IPS DF 4.7 (cell line): ENCODE results near the gene NRP1.
"Not testable (repeated sequence)": the region's sequence is repeated elsewhere in the genome, so short reads cannot be mapped to it uniquely, and the experiment has no call there.

Experiments used
- DNase-seq: peaks from one replicate; pipeline ENCODE4 v3.0.0-alpha.2; 2013; ENCODE audit warnings: low spot score; ENCODE audit errors: extremely low read depth

Gene NRP1

DNA sequence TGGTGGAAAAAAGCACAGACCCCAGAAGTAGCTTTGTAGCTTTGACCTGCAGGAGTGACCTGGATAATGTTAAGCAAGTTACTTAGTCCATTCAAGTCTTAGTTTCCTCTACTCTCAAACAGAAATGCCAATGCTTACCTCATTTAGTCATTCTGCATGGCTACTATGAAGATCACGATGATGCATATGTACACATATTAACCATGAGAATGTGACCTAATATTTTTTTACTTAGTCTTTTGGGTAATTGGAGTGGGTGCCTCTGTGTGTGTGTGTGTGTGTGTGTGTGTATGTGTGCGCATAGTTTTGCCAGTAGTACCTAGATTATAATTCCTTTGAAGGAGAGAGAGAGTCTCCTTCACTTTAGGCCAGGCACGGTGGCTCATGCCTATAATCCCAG, 95.8 kb downstream of the NRP1 start:
- no peak for DNase-seq

- no peak for DNase-seq
Measured at GRCh38 chr10:33237736-33238624, 96.5 kb downstream of the NRP1 start.

DNA sequence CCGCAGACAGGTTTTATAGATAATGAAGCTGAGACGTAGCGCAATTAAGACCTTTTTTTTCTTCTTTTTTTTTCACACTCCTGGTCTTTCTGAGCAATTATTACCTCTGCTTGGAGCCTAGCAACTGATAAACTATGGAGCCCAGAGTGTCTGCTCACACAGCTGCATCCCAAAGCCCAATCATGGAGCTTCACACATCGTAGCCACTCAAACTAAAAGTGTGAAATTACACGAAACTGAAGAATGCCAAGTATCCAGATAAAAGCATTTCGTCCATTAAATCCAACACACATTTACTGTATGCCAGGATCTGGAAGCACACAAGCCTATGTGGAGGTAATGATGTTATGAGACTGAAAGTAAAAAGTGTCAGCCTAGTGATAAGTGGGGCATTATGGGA, 97.6 kb downstream of the NRP1 start:
- no peak for DNase-seq

GRCh38 chr10:33235951-33236350, 98.5 kb downstream of the NRP1 start:
- no peak for DNase-seq

GRCh38 chr10:33235251-33235884, 99.1 kb downstream of the NRP1 start:
- DNase-seq: no peak

DNA sequence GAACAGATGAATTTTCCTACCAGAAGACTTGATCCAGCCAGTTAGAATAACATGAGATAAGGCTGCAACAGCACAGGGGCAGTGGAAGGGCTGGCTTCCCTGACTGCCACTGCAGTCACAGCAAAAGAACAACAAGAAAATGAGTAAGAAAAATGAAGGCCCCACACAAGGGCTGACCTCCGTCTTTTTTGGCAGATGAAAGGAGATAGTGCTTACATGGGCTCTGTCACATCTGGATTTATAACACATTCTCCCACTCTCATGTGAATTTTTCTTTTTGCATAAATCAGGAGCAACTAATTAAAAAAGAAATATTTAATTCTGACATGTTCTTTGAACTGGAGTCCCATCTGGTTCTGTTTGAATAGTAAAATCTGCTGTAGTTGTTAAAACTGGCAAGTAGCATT, 99.6 kb downstream of the NRP1 start:
- DNase-seq: no peak

DNA sequence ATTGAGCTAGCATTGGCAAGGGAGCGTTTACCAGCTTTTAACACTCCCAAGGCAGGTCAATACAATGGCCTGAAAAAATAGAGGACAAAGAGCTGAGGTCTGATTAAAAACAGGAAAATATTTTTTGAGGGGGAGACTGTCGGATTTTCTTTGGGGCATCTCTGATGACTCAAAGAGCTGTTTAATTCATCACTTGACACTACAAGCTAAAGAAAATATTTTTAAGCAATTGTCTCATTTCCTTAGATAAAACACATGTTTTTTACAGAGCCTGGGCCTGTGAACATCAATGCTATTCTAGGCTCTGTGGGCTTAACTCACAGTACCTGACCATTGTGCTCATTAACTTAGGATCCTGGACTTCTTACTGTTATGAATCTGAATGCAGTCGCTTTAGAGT, 100.8 kb downstream of the NRP1 start:
- no peak for DNase-seq

DNA sequence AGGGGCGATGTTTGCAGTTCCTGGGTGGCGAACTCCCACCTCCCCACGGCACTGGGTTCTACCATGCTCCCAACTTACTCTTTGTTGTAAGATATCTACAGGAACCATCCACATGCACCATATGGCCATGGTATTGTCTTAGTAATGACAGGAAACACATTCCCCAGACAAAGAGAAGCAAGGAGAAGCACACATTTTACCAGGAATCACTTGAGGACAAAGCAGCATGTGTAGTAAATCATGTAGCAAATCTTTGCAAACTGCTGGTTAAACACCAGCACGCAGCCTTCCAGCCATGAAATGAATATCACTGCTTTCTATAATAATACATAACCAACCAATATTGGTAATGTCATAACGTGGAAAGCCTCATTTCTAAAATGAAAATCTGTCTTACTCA, 101.2 kb downstream of the NRP1 start:
- no peak for DNase-seq

DNA sequence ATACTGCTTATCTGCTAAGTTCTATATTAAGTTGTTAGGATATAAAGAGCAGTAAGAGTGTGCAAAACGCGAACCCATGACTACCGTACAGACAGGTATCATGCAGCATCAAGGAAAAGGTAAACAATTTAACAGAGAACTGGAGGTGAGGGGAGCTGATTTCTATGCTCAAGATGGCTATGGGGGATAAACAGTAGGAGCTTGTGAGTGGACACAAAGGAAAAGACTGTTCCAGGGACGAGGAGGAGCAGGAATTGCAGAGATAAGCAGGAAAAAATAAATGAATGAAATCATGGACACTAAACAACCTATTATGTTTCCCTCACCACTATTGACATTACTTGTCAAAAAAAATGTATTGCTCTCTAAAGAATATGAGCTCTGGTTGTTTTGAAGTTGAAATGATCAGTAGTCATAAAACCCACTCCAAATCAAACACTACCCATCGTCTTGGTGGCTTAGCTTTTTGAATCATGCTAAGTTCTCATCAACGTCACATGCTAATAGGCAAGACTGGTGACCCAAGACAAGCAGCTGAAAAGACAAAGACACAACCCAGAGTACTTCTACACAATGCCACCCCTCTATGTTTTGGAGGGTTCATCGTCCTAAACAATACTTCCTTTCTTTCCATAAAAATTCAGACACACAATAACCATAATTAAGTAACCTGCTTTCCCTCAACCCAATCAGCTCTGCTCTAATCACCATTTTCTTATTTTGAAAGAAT, 102.7 kb downstream of the NRP1 start:
- no peak for DNase-seq

DNA sequence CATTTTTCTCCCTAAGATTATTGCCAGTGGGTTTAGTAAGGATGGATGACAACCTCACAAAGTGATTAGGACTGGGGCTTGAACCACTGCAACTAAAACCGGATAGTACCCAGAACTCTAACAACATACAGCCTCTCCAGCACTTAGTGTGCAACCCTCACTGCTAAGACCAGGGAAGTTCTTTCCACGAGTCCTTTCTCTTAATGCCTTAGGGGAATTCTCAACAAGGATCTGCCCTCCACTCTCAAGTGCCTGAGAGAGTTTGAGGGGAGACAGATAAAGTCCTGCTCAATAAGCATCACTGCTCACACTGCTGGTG, 104.6 kb downstream of the NRP1 start:
- no peak for DNase-seq

GRCh38 chr10:33229252-33229948, 105.1 kb downstream of the NRP1 start:
- no peak for DNase-seq

- no peak for DNase-seq
Measured at GRCh38 chr10:33228426-33228825, 106.0 kb downstream of the NRP1 start.

DNA sequence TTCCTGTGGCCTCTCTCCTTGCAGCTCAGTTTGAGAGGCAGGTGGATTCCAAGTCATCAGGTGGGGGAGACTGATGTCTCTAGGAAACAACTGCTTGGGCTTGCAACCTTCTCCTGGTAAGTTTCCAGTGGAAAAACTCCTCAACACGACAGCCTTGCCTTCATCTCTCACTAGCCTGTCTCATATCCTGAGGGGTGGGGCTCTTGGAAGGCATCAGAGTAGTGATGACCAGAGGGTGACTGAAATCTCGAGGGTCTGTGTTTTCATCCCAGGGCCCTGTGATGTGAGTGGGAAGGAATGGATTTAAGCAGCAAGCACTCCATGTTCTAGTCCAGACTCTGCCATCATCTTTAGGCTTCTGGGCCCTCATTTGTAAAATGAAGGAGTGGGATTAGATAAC, 107.0 kb downstream of the NRP1 start:
- DNase-seq: no peak

DNA sequence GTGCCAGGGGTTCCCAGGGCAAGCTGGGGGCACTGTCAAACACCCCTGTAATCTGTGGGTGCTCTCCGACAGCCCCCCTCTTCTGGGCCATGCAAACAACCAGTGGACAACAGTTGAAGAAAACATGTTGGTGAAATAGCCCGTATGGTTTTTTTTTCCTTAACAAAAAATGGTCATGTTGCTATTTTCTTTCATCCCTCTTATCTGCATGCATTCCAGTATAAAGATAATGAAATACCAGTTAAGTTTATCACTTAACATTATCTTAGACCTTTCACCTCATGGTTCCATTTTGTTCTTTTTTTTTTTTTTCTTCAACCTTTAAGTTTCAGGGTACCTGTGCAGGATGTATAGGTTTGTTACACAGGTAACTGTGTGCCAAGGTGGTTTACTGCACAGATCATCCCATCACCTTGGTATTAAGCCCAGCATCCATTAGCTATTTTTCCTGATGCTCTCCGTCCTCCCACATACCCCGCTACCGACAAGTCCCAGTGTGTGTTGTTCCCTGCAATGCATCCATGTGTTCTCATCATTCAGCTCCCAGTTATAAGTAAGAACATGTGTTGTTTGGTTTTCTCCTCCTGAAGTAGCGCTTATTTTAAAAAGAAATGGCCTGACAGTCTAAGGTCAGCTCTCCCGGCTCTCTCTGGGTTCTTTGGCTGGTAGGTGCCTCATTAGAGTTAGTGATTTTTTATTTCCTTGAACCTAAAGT, 110.1 kb downstream of the NRP1 start:
- no peak for DNase-seq

DNA sequence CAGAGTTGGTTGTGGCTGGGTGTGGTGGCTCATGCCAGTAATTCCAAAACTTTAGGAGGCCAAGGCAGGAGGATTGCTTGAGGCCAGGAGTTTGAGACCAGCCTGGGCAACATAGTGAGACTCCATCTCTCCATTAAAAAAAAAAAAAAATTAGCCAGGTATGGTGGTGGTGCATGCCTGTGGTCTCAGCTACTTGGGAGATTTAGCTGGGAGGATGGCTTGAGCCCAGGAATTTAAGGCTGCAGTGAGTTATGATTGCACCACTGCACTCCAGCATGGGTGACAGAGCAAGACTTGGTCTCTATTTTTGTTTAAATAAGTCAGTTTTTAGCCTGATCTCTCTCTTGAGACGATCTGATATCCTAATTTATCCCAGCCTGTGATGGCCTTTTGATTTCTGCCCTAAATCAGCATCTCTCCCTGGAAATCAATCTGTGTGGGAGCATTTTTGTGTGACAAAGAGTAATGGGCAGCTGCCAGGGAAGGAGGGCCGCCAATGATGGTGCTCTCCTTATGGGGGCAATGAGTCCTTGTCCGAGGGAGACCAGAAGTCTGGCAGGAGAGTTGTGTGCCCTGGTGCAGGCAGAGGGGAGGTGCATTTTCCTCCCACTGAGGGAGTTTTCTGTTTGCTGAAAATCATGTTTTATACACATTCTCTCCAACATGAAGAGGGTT, 111.0 kb downstream of the NRP1 start:
- no peak for DNase-seq

GRCh38 chr10:33222304-33222703, 112.2 kb downstream of the NRP1 start:
- not testable (repeated sequence) for DNase-seq

GRCh38 chr10:33217854-33218253, 116.6 kb downstream of the NRP1 start:
- no peak for DNase-seq

DNA sequence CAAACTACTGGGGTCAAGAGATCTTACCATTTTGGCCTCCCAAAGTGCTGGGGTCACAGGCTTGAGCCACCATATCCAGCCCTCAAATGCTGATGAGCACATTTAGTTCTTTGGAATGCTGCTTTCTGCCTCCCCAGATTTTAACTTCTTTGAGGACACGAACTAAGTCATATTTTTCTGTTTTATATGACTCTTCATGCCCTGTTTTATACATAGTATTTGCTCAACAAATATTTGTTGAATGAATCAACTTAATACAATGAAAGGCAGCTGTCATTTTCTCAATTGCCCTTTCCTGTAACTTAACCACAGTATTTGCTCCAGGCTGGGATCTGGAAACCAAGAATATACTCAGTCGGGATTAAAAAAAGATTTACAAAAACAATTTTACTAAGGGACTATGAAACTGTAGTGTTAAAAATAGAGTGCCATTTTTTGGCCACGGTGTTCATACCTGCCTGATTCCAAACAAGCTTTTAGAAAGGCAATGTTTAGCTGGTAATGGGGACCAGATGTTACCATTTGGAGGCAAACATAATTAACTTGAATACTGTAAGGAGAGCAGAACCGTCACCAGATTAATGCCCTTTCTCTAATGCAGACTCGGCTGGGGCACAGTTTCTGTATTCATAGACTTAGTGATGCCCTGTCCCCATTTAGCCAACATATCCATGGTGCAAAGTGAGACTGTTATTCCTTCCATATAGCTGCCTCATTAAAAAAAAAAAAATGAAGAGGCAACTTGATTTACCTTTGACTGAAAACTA, 117.6 kb downstream of the NRP1 start:
- DNase-seq: no peak

- DNase-seq: no peak
Measured at GRCh38 chr10:33215635-33216034, 118.8 kb downstream of the NRP1 start.

- no peak for DNase-seq
Measured at GRCh38 chr10:33215154-33215553, 119.3 kb downstream of the NRP1 start.
